HCT116 (cell line): ENCODE measurements around the gene MZT2B. TPM values are rescaled to one million over a fixed set of nuclear protein-coding genes. Genes with fewer than 3 reads are reported as not detected.

Experiments used
- ATAC-seq: fragments of 200-7000 bp; cut with Tn5 transposase; 2 replicates; pipeline ENCODE4 v1.9.1; 2020; ENCODE audit warnings: mild to moderate bottlenecking, moderate library complexity
- BruUV-seq: library from RNA; stranded (reverse); fragments of 400-500 nt; replicated peaks from 2 replicates; lab custom pipeline; 2021; lab: Mats Ljungman, UMichigan
- CTCF ChIA-PET: fragments of 300-600 bp; sonication (Branson Sonifier 250); formaldehyde crosslinking; loops from one replicate; lab custom pipeline; 2021; ENCODE audit warnings: antibody characterized with exemption; lab: Charles Lee
- POLR2A ChIA-PET: fragments of 300-600, 350-600 bp; sonication (Branson Sonifier 250); formaldehyde crosslinking; loops from one replicate; lab custom pipeline; 2021; ENCODE audit warnings: antibody characterized with exemption; lab: Charles Lee
- RAD21 ChIA-PET, 2 experiments: fragments of 300-600 bp; sonication (Branson Sonifier 250); formaldehyde crosslinking; loops; one replicate each; lab custom pipeline; 2023; ENCODE audit warnings: low total read pairs in 2 of 2; ENCODE audit not compliant: uncharacterized antibody in 2 of 2, unreplicated experiment in 2 of 2, low non-redundant PET in 1 of 2; lab: Charles Lee
- DNase-seq: peaks from one replicate; pipeline ENCODE4 v3.0.0-alpha.2; 2010; ENCODE audit warnings: low read depth, low spot score
- H2AFZ ChIP-seq: fragments of 200-600 bp; shearing (Covaris generic), sonication (generic); 2 replicates; pipeline ENCODE4 v1.6.1; 2017; ENCODE audit warnings: low read depth, mixed run types, mixed read lengths, antibody characterized with exemption, low read length; ENCODE audit not compliant: poor library complexity, severe bottlenecking
- H3K27ac ChIP-seq: 2 replicates; pipeline ENCODE4 v1.5.1; 2012; ENCODE audit warnings: low read depth, low read length
- H3K27me3 ChIP-seq: fragments of 200-600 bp; sonication (generic); 2 replicates; pipeline ENCODE4 v1.6.1; 2016; ENCODE audit warnings: mixed run types, low read length, mixed read lengths; ENCODE audit not compliant: insufficient read depth
- H3K36me3 ChIP-seq, 2 experiments: fragments of 200-500 bp in 1 of 2; fragments of 200-600 bp in 1 of 2; sonication (Bioruptor generic) in 1 of 2; sonication (generic) in 1 of 2; 2 replicates each; pipeline versions ENCODE4 v1.5.1 to v1.6.1; 2014 to 2016; ENCODE audit warnings: low read length in 2 of 2, inconsistent platforms in 1 of 2, mixed read lengths in 1 of 2, mixed run types in 1 of 2; ENCODE audit not compliant: insufficient read depth in 2 of 2, control insufficient read depth in 1 of 2
- H3K4me1 ChIP-seq, 2 experiments: fragments of 200-600 bp in 1 of 2; sonication (generic) in 1 of 2; 2 replicates each; pipeline versions ENCODE4 v1.5.1 to v1.6.1; 2012 to 2017; ENCODE audit warnings: low read length in 2 of 2, inconsistent platforms in 1 of 2, mild to moderate bottlenecking in 1 of 2, mixed read lengths in 1 of 2, mixed run types in 1 of 2, moderate library complexity in 1 of 2; ENCODE audit not compliant: insufficient read depth in 2 of 2, control insufficient read depth in 1 of 2
- H3K4me2 ChIP-seq: fragments of 200-600 bp; sonication (generic); 2 replicates; pipeline ENCODE4 v1.6.1; 2017; ENCODE audit warnings: mixed run types, low read length, mixed read lengths
- H3K4me3 ChIP-seq, 2 experiments: fragments of 200-600 bp in 1 of 2; sonication (generic) in 1 of 2; replicated peaks in 1 of 2; 2 replicates each; pipeline ENCODE4 v1.5.1; 2011 to 2016; ENCODE audit warnings: low read length in 2 of 2, control low read depth in 1 of 2, low read depth in 1 of 2, mild to moderate bottlenecking in 1 of 2, mixed read lengths in 1 of 2, mixed run types in 1 of 2
- H3K79me2 ChIP-seq: fragments of 200-600 bp; sonication (generic); 2 replicates; pipeline ENCODE4 v1.6.1; 2017; ENCODE audit warnings: mild to moderate bottlenecking, mixed run types, low read length, moderate library complexity, mixed read lengths; ENCODE audit not compliant: insufficient read depth
- H3K9ac ChIP-seq: fragments of 200-600 bp; sonication (generic); 2 replicates; pipeline ENCODE4 v1.6.1; 2016; ENCODE audit warnings: low read length, mixed read lengths
- H3K9me2 ChIP-seq: fragments of 200-600 bp; sonication (generic), shearing (Covaris generic); 2 replicates; pipeline ENCODE4 v1.6.1; 2017; ENCODE audit warnings: mixed run types, mild to moderate bottlenecking, moderate library complexity; ENCODE audit not compliant: insufficient read depth
- H3K9me3 ChIP-seq, 2 experiments: fragments of 200-500 bp in 1 of 2; fragments of 200-600 bp in 1 of 2; sonication (Bioruptor generic) in 1 of 2; sonication (generic) in 1 of 2; 2 replicates each; pipeline ENCODE4 v1.6.1; 2014 to 2017; ENCODE audit warnings: low read length in 2 of 2, mixed read lengths in 2 of 2, inconsistent platforms in 1 of 2, low read depth in 1 of 2, mild to moderate bottlenecking in 1 of 2, mixed run types in 1 of 2, moderate library complexity in 1 of 2; ENCODE audit not compliant: control insufficient read depth in 1 of 2, insufficient read depth in 1 of 2
- H4K20me1 ChIP-seq: fragments of 200-600 bp; sonication (generic), shearing (Covaris generic); 2 replicates; pipeline ENCODE4 v1.6.1; 2017; ENCODE audit warnings: mixed run types, mild to moderate bottlenecking, moderate library complexity; ENCODE audit not compliant: insufficient read depth
- EGR1 ChIP-seq: IDR thresholded peaks from 2 replicates; pipeline ENCODE4 v1.6.1; 2012; ENCODE audit warnings: low read depth
- EZH2phosphoT487 ChIP-seq: fragments of 200-600 bp; IDR thresholded peaks from 2 replicates; pipeline ENCODE4 v1.6.1; 2018; ENCODE audit warnings: antibody characterized with exemption, borderline replicate concordance
- FOSL1 ChIP-seq: IDR thresholded peaks from 2 replicates; pipeline ENCODE4 v1.6.1; 2012; ENCODE audit warnings: low read depth
- JUND ChIP-seq: IDR thresholded peaks from 2 replicates; pipeline ENCODE4 v1.6.1; 2012
- POLR2A ChIP-seq: IDR thresholded peaks from 2 replicates; pipeline ENCODE4 v1.7.0; 2011; ENCODE audit warnings: borderline replicate concordance; ENCODE audit not compliant: insufficient read depth, insufficient read length; ENCODE audit errors: extremely low read depth
- POLR2AphosphoS5 ChIP-seq: IDR thresholded peaks from 2 replicates; pipeline ENCODE4 v1.6.1; 2011; ENCODE audit warnings: mild to moderate bottlenecking, low read depth, low read length, moderate library complexity
- SIN3A ChIP-seq: IDR thresholded peaks from 2 replicates; pipeline ENCODE4 v1.6.1; 2012; ENCODE audit warnings: low read depth
- SP1 ChIP-seq: IDR thresholded peaks from 2 replicates; pipeline ENCODE4 v1.6.1; 2012; ENCODE audit warnings: low read depth
- SRF ChIP-seq: IDR thresholded peaks from 2 replicates; pipeline ENCODE4 v1.6.1; 2012; ENCODE audit warnings: low read depth
- intact Hi-C: fragments of 100-400 bp; cut with micrococcal nuclease; formaldehyde crosslinking; loops from 2 replicates; pipeline ENCODE4 v1.10.0; 2022
- total RNA-seq: library from RNA; stranded (reverse); gene quantifications from one replicate; pipeline ENCODE4 v1.2.1, GENCODE V29; 2021; ENCODE audit not compliant: unreplicated experiment

Gene MZT2B
- total RNA-seq, 1 experiment from 2014 or later, result 334 TPM

- TF ChIP-seq FOSL1 (no peak), EZH2phosphoT487 (no peak), SP1 (no peak)
These were observed 1.7 kb downstream of the MZT2B start (continued) for GRCh38 chr2:130183512-130184373.

GRCh38 chr2:130185436-130185835, 3.4 kb downstream of the MZT2B start:
- Histone ChIP-seq H3K27ac (no peak overlapping the region), H3K4me3 (no peak overlapping the region), H3K9me2 (no peaks in the 10 kb centered on the region), H3K9ac (no peak overlapping the region), H3K4me1 (peaks cover 0 to 15% of the 10 kb centered on the region in 2 experiments; a peak in 1 of 4 replicates), H3K4me2 (no peak overlapping the region), H2AFZ (no peak overlapping the region), H3K9me3 (no peaks in the 10 kb centered on the region), H3K79me2 (peaks cover 31% of the 10 kb centered on the region), H4K20me1 (no peaks in the 10 kb centered on the region), H3K36me3 (peaks cover 4 to 6% of the 10 kb centered on the region in 2 experiments; a peak in 2 of 4 replicates), H3K27me3 (no peaks in the 10 kb centered on the region)
- no TSS peak for BruUV-seq
- RAD21 ChIA-PET, result interaction anchor here in 1 of 2 experiments (0.6 kb wide), 1 partner anchor 1303 kb away, joined by 5 read pairs; no protein-coding TSS in a partner anchor
- no peak for DNase-seq
- POLR2A ChIA-PET, result interaction anchor here (1.1 kb wide), 1 partner anchor 1304 kb away, joined by 11 read pairs; no protein-coding TSS in a partner anchor
- intact Hi-C loops, result no loop called here
- CTCF ChIA-PET, result interaction anchor here (0.8 kb wide), 1 partner anchor 1304 kb away, joined by 7 read pairs; no protein-coding TSS in a partner anchor
- ATAC-seq, result no peak
- TF ChIP-seq POLR2AphosphoS5 (no peak), SRF (no peak), EGR1 (no peak), SIN3A (no peak), FOSL1 (no peak), POLR2A (no peak), JUND (no peak)
